GM23338 (cell line): Measurements from ENCODE around the gene AURKB. TPM values are rescaled to one million over a fixed set of nuclear protein-coding genes. Genes with fewer than 3 reads are reported as not detected.
A peak's percentile ranks its signal among the peaks of the same experiment; 100 is the strongest.

Experiments used
- ATAC-seq: fragments of 200-7000 bp; cut with Tn5 transposase; 3 replicates; pipeline ENCODE4 v1.9.1; 2020
- DNase-seq: peaks from one replicate; pipeline ENCODE4 v3.0.0-alpha.2; 2015; ENCODE audit warnings: low spot score
- H2AFZ ChIP-seq: fragments of 200-600 bp; sonication (generic); 2 replicates; pipeline ENCODE4 v1.8.0; 2016; ENCODE audit warnings: antibody characterized with exemption, mild to moderate bottlenecking, moderate library complexity
- H3F3A ChIP-seq: fragments of 200-600 bp; sonication (generic); replicated peaks from 2 replicates; pipeline ENCODE4 v1.8.0; 2017; ENCODE audit warnings: antibody characterized with exemption, mixed run types, low read depth
- H3K27ac ChIP-seq: fragments of 200-600 bp; sonication (generic); 2 replicates; pipeline ENCODE4 v1.6.1; 2016; ENCODE audit warnings: low read depth
- H3K27me3 ChIP-seq: fragments of 200-600 bp; sonication (generic); 2 replicates; pipeline ENCODE4 v1.8.0; 2016; ENCODE audit warnings: mild to moderate bottlenecking, mixed run types, moderate library complexity; ENCODE audit not compliant: insufficient read depth
- H3K36me3 ChIP-seq: fragments of 200-600 bp; sonication (generic); 2 replicates; pipeline ENCODE4 v1.8.0; 2016; ENCODE audit warnings: mild to moderate bottlenecking; ENCODE audit not compliant: insufficient read depth
- H3K4me1 ChIP-seq: fragments of 200-600 bp; sonication (generic); 2 replicates; pipeline ENCODE4 v1.8.0; 2016; ENCODE audit warnings: mild to moderate bottlenecking, moderate library complexity; ENCODE audit not compliant: insufficient read depth
- H3K4me2 ChIP-seq: fragments of 200-600 bp; sonication (generic); 2 replicates; pipeline ENCODE4 v1.7.1; 2017; ENCODE audit warnings: mixed run types
- H3K4me3 ChIP-seq: fragments of 200-600 bp; sonication (generic); 2 replicates; pipeline ENCODE4 v1.6.1; 2016; ENCODE audit warnings: mixed run types
- H3K79me2 ChIP-seq: fragments of 200-600 bp; sonication (generic); replicated peaks from 2 replicates; pipeline ENCODE4 v1.8.0; 2017; ENCODE audit warnings: mild to moderate bottlenecking; ENCODE audit not compliant: insufficient read depth
- H3K9me2 ChIP-seq: fragments of 200-600 bp; sonication (generic); 2 replicates; pipeline ENCODE4 v1.8.0; 2017; ENCODE audit not compliant: insufficient read depth
- H4K20me1 ChIP-seq: fragments of 200-600 bp; sonication (generic); replicated peaks from 2 replicates; pipeline ENCODE4 v1.8.0; 2017; ENCODE audit warnings: mild to moderate bottlenecking; ENCODE audit not compliant: insufficient read depth
- H3K27ac Mint-ChIP-seq: 2 replicates; pipeline ENCODE4 v1.8.0; 2020; ENCODE audit warnings: inconsistent platforms, mild to moderate bottlenecking, moderate library complexity, mixed read lengths
- H3K27me3 Mint-ChIP-seq: 3 replicates; pipeline ENCODE4 v1.8.0; 2022; ENCODE audit warnings: low read depth, mild to moderate bottlenecking, moderate library complexity, mixed read lengths, inconsistent platforms; ENCODE audit not compliant: insufficient read depth, poor library complexity
- H3K36me3 Mint-ChIP-seq: 3 replicates; pipeline ENCODE4 v1.8.0; 2021; ENCODE audit warnings: low read depth, mild to moderate bottlenecking, inconsistent platforms, moderate library complexity, mixed read lengths
- H3K4me1 Mint-ChIP-seq: 3 replicates; pipeline ENCODE4 v1.8.0; 2020; ENCODE audit warnings: mild to moderate bottlenecking, inconsistent platforms, mixed read lengths
- H3K4me3 Mint-ChIP-seq: 3 replicates; pipeline ENCODE4 v1.8.0; 2021; ENCODE audit warnings: moderate library complexity, mild to moderate bottlenecking, inconsistent platforms, mixed read lengths
- H3K9me3 Mint-ChIP-seq: 3 replicates; pipeline ENCODE4 v1.8.0; 2020; ENCODE audit warnings: moderate library complexity, mild to moderate bottlenecking, inconsistent platforms, mixed read lengths
- CREB1 ChIP-seq: fragments of 250-450 bp; sonication (Bioruptor Pico); IDR thresholded peaks from 2 replicates; pipeline ENCODE4 v1.5.0; 2020; ENCODE audit warnings: low read depth, mild to moderate bottlenecking, moderate library complexity
- CTCF ChIP-seq, 2 experiments: fragments of 200-600 bp in 1 of 2; sonication (generic) in 1 of 2; conservative IDR thresholded peaks; 2 replicates each; pipeline versions ENCODE4 v1.5.1 to v1.6.1; 2016 to 2017; ENCODE audit warnings: antibody characterized with exemption in 2 of 2, low read depth in 2 of 2, mild to moderate bottlenecking in 2 of 2, moderate library complexity in 1 of 2
- ETS1 ChIP-seq: IDR thresholded peaks from 2 replicates; pipeline ENCODE4 v1.6.1; 2016; ENCODE audit warnings: antibody characterized with exemption
- JUNB ChIP-seq: IDR thresholded peaks from one replicate; pipeline ENCODE4 v1.6.1; 2016; ENCODE audit warnings: antibody characterized with exemption; ENCODE audit not compliant: unreplicated experiment
- NANOG ChIP-seq: IDR thresholded peaks from 2 replicates; pipeline ENCODE4 v1.6.1; 2016; ENCODE audit warnings: antibody characterized with exemption, borderline replicate concordance
- POLR2AphosphoS5 ChIP-seq: IDR thresholded peaks from 2 replicates; pipeline ENCODE4 v1.6.1; 2016; ENCODE audit warnings: antibody characterized with exemption, low read depth
- REST ChIP-seq: IDR thresholded peaks from one replicate; pipeline ENCODE4 v1.6.1; 2018; ENCODE audit warnings: antibody characterized with exemption; ENCODE audit not compliant: unreplicated experiment
- ZNF114 ChIP-seq: fragments of 250-450 bp; sonication (Bioruptor Pico); IDR thresholded peaks from 2 replicates; pipeline ENCODE4 v1.5.0; 2020; ENCODE audit warnings: mild to moderate bottlenecking, moderate library complexity
- ZNF462 ChIP-seq: fragments of 250-450 bp; sonication (Bioruptor Pico); IDR thresholded peaks from 2 replicates; pipeline ENCODE4 v1.5.0; 2020; ENCODE audit warnings: mild to moderate bottlenecking, moderate library complexity
- polyA plus RNA-seq: library from polyadenylated mRNA; unstranded; fragments of >200 nt; fragmentation: Nextera tagmentation; extraction: Ambion mirVana; gene quantifications from 2 replicates; pipeline ENCODE4 v1.2.1, GENCODE V29; 2016
- total RNA-seq: library from RNA; depleted of rRNA; stranded (reverse); fragments of >200 nt; shearing (Covaris generic); gene quantifications from 2 replicates; pipeline ENCODE4 v1.2.3, GENCODE V29; 2014

The AURKB gene
- total and polyA plus RNA-seq, 2 experiments from 2014 or later, result 135 to 212 TPM

- H3K36me3 Mint-ChIP-seq, result peaks cover 25% of the 10 kb centered on the region
- H3F3A ChIP-seq, result peaks cover 36% of the 10 kb centered on the region
- H3K79me2 ChIP-seq, result no peaks in the 10 kb centered on the region
- no peaks in the 10 kb centered on the region; the same call in 1 of the 2 replicates for H4K20me1 ChIP-seq
- peak overlapping the region; percentile 95 for H3K4me3 Mint-ChIP-seq
- H3K27ac Mint-ChIP-seq, result peak overlapping the region; percentile 99
- peaks cover 66% of the 10 kb centered on the region for H3K27me3 Mint-ChIP-seq
- peaks cover 34% of the 10 kb centered on the region for H3K9me3 Mint-ChIP-seq
- peak; percentile 21 for ATAC-seq
- peak; percentile 93 for DNase-seq
- peak overlapping the region; percentile 94 for H3K27ac ChIP-seq
- H3K9me2 ChIP-seq, result no peaks in the 10 kb centered on the region
- H3K4me1 Mint-ChIP-seq, result peaks cover 13% of the 10 kb centered on the region
- no peak overlapping the region for H2AFZ ChIP-seq
- peaks cover 6% of the 10 kb centered on the region; the same call in 1 of the 2 replicates for H3K4me1 ChIP-seq
- TF ChIP-seq NANOG, result no peak
- no peak for TF ChIP-seq CTCF (conservative IDR thresholded peaks at IDR 0.05; ENCODE audit: low read depth in 2 of 2)
- peak; percentile 72 for TF ChIP-seq CREB1 (CRISPR knock-in tag)
- TF ChIP-seq ZNF114 (CRISPR knock-in tag), result no peak
- no peak for TF ChIP-seq ZNF462 (CRISPR knock-in tag)
- TF ChIP-seq ETS1, result no peak
- peak; percentile 85 for TF ChIP-seq POLR2AphosphoS5
- no peak for TF ChIP-seq JUNB
- peak; percentile 7 for TF ChIP-seq REST
- peak overlapping the region; percentile 92 for H3K4me2 ChIP-seq
- no peaks in the 10 kb centered on the region for H3K27me3 ChIP-seq
- no peaks in the 10 kb centered on the region for H3K36me3 ChIP-seq
- peak overlapping the region; percentile 81 for H3K4me3 ChIP-seq
These were observed 12.4 kb upstream of the AURKB start for GRCh38 chr17:8222630-8223355.
